Mucosa of stomach (tissue), 1 donor: Measurements from ENCODE around the gene CEP350.

Experiments
- H3K27me3 ChIP-seq: one replicate; pipeline ENCODE4 v1.7.0; 2013; ENCODE audit warnings: mild to moderate bottlenecking, low read length; ENCODE audit not compliant: control insufficient read depth, insufficient read depth
- H3K36me3 ChIP-seq: one replicate; pipeline ENCODE4 v1.7.0; 2013; ENCODE audit warnings: low read length; ENCODE audit not compliant: control insufficient read depth, insufficient read depth
- H3K4me1 ChIP-seq: one replicate; pipeline ENCODE4 v1.7.0; 2013; ENCODE audit warnings: mild to moderate bottlenecking, low read length; ENCODE audit not compliant: control insufficient read depth, insufficient read depth
- H3K4me3 ChIP-seq: one replicate; pipeline ENCODE4 v1.7.0; 2013; ENCODE audit warnings: low read length
- H3K9ac ChIP-seq: one replicate; pipeline ENCODE4 v1.7.0; 2013; ENCODE audit warnings: mild to moderate bottlenecking, low read length, moderate library complexity
- H3K9me3 ChIP-seq: one replicate; pipeline ENCODE4 v1.7.0; 2013; ENCODE audit warnings: mild to moderate bottlenecking, low read length, moderate library complexity; ENCODE audit not compliant: control insufficient read depth
- donor health status: Pancreatic carcinoma.

The CEP350 gene

DNA sequence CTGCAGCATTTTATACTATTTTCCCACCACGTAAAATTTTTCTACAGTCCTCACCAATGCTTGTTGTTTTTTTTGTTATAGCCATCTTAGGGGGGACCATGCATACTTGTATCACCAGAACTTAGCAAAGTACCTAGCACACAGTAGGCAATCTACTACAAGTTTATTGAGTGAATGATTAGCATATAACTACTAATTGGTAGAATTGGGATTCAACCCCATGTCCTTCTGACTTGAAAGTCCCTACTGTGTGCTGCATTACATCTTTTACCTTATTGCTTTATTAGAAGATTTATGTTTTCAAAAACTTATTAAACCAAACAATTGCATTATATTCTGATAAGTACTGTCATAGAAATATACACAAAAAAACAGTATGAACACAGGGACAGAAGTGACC lies 92.1 kb downstream of the CEP350 start:
- H3K36me3 ChIP-seq: peaks cover 4% of the 10 kb centered on the region
- H3K27me3 ChIP-seq: no peaks in the 10 kb centered on the region
- H3K4me3 ChIP-seq: no peak overlapping the region
- no peaks in the 10 kb centered on the region for H3K4me1 ChIP-seq
- no peak overlapping the region for H3K9ac ChIP-seq
- no peaks in the 10 kb centered on the region for H3K9me3 ChIP-seq

DNA sequence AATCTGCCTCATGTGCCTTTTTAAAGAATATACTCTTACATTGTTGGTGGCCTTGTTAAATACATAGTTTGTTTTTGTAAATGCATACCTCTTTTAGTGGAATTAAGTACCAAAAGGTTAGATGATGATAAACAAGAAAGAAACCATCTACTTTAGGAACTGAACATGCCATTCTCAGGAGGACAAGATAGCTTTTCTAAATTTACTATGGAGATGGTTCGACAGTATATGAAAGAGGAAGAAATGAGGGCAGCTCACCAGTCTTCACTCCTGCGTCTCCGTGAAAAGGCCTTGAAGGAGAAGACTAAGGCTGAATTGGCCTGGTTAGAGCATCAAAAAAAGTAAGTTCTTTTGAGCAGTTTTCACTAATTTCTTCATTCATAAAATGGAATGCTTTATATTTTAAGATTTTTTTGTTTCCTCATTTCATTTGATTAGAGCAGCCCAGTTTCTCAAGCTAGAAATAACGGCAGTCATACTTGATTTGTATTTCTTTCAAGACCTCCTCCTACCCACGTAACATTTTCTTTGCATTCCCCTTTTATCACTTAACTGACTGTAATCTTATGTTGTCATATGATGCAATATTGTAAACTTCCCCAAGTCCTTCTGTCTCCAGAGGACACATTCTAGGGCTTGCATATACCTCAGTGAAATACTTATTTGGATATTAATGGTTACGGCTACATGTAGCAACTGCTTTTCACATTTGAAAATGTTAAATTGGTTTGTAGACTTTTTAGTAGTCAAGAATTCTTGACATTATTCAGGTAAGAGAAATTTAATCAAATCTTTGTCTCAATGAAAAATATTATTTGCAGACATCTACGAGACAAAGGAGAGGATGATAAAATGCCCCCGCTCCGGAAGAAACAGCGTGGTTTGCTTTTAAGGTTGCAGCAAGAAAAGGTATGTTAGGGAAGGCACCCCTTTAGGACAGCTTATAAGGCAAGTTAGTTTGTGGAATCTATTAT lies 99.3 kb downstream of the CEP350 start:
- H3K4me3 ChIP-seq: no peak overlapping the region
- no peaks in the 10 kb centered on the region for H3K4me1 ChIP-seq
- no peaks in the 10 kb centered on the region for H3K36me3 ChIP-seq
- no peaks in the 10 kb centered on the region for H3K27me3 ChIP-seq
- H3K9me3 ChIP-seq: no peaks in the 10 kb centered on the region
- no peak overlapping the region for H3K9ac ChIP-seq

DNA sequence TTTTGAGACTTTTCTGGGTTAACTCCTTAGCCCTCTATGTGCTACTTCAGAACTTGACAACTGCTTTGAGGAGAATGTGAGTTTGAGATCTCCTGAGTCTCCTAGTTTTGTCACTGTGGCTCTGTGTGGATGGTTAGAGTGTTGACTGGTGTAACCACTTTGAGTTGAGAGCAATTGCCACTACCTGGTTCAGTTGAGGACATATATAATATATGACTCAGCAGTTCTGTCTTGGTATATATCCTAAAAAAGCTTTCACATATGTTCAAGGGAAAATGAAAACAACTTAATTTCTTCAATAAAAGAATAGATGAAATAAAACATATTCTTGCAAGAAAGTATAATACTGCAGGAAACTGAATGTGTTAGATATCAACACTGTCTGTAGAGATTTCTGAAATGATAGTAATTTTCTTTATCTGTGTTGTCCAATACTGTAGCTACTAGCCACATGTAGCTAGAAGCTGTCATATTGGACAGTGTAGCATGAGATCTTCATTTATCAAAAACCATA lies 103.3 kb downstream of the CEP350 start:
- H3K9ac ChIP-seq: no peak overlapping the region
- H3K36me3 ChIP-seq: no peaks in the 10 kb centered on the region
- no peaks in the 10 kb centered on the region for H3K27me3 ChIP-seq
- H3K4me3 ChIP-seq: no peak overlapping the region
- no peaks in the 10 kb centered on the region for H3K9me3 ChIP-seq
- no peaks in the 10 kb centered on the region for H3K4me1 ChIP-seq

DNA sequence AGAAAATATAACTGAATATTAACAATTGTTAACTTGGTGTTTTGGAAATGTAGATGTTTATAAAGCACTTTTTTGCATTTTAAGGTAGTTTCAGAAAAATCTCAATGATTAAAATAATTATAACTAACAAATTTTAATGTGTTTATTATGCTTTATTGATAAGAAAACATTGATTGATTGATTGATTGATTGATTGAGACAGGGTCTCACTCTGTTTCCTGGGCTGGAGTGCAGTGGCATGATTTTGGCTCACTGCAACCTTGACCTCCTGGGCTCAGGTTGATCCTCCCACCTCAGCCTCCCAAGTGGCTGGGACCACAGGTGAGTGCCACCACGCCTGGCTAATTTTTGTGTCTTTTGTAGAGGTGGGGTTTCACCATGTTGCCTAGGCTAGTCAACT lies 106.4 kb downstream of the CEP350 start:
- no peaks in the 10 kb centered on the region for H3K27me3 ChIP-seq

DNA sequence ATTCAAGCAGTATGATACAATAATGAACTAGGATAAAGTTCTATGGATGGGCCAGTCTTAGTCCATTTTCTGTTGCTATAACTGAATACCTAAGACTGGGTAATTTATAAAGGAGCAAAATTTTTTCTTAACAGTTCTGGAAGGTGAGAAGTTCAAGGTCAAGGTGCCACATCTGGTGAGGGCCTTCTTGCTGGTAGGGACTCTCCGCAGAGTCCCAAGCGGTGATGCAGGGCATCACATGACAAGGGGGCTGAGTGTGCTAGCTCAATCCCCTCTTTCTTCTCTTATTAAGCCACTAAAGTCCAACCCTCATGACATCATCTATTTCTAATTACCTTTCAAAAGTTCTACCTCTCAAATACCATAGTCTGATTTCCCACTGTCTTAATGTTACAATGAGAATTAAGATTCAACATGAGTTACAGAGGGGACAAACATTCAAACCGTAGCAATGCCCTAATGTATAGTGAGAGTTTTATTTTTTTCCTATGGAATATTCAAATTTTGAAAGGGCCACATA lies 107.9 kb downstream of the CEP350 start:
- no peaks in the 10 kb centered on the region for H3K9me3 ChIP-seq
- H3K9ac ChIP-seq: no peak overlapping the region
- no peaks in the 10 kb centered on the region for H3K4me1 ChIP-seq
- H3K36me3 ChIP-seq: peaks cover 4% of the 10 kb centered on the region
- no peak overlapping the region for H3K4me3 ChIP-seq
- H3K27me3 ChIP-seq: no peaks in the 10 kb centered on the region

More for the DNA sequence above, 106.4 kb downstream of the CEP350 start:
- H3K9ac ChIP-seq: no peak overlapping the region
- peaks cover 4% of the 10 kb centered on the region for H3K36me3 ChIP-seq
- H3K4me1 ChIP-seq: no peaks in the 10 kb centered on the region
- H3K9me3 ChIP-seq: no peaks in the 10 kb centered on the region
- no peak overlapping the region for H3K4me3 ChIP-seq

DNA sequence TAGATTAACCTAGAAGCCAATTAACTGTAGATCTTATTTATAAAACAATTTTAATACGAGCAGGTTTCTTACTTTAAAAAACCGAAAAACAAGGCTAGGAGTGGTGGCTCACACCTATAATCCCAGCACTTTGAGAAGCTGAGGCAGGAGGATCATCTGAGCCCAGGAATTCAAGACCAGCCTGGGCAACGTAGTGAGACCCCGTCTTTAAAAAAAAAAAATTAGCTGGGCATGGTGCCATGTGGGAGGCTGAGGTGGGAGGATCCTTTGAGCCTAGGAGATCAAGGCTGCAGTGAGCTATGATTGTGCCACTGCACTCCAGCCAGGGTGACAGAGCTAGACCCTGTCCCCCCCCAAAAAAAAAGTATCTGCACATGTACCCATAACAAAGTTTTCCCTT lies 110.8 kb downstream of the CEP350 start:
- no peaks in the 10 kb centered on the region for H3K27me3 ChIP-seq
- peaks cover 4% of the 10 kb centered on the region for H3K36me3 ChIP-seq
- no peak overlapping the region for H3K4me3 ChIP-seq
- no peak overlapping the region for H3K9ac ChIP-seq
- H3K9me3 ChIP-seq: no peaks in the 10 kb centered on the region
- H3K4me1 ChIP-seq: no peaks in the 10 kb centered on the region

DNA sequence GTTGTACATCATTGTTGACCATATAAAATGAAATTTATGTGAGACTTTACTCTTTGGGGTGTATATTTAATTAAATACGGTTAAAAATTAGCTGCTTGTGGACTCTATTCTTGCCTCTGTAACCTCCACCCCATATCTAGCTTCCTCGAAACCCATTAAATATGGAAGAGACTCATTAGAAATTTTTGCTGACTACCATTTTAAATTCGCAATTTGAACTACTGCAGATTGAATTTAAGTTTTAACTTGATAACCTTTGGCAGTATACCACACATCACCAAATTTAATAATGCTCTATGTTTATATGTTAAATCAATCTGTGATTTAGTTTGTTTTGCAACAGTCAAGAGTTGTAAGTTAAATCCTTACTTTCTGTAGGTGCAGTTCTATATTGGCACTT lies 111.5 kb downstream of the CEP350 start:
- Histone ChIP-seq H3K27me3 (no peaks in the 10 kb centered on the region), H3K9me3 (no peaks in the 10 kb centered on the region), H3K36me3 (peaks cover 4% of the 10 kb centered on the region), H3K9ac (no peak overlapping the region), H3K4me3 (no peak overlapping the region), H3K4me1 (no peaks in the 10 kb centered on the region)

DNA sequence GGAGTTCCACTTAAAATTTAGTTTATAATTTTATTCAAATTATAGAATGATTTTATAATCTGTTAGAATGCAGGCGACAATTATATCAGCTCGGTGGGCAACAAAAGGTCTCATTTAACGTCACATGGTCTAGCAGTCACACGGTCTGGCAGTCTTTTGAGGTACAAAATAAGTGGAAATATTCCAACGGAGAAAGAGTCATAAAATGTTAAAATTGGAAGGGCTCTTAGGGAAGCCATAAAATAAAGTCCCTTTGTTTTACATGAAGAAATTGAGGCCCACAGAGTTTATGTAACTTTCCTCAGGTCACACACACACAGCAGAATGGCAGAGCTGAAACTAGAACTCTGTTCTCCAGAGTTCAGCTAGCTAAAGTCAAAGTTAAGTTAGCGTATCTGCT lies 115.7 kb downstream of the CEP350 start:
- Histone ChIP-seq H3K4me1 (no peaks in the 10 kb centered on the region), H3K9me3 (no peaks in the 10 kb centered on the region), H3K27me3 (no peaks in the 10 kb centered on the region), H3K4me3 (no peak overlapping the region), H3K36me3 (no peaks in the 10 kb centered on the region), H3K9ac (no peak overlapping the region)

DNA sequence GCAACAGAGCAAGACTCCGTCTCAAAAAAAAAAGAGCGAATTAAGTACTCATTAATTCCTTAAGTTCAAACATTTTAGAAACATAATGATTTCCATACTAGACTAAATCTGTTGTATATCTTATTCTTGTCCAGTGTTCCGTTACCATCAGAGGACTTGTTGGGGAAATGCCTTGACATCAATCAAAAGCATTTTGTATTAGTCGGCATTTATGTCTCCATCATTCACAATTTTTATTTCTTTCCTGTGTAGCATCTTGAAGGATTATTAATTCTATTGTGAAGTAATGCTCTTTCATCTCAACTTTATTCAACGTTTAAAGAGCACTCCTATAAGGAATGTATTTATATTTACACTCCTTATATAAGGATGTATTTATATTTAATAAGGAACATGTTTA lies 117.1 kb downstream of the CEP350 start:
- Histone ChIP-seq H3K4me3 (no peak overlapping the region), H3K36me3 (peaks cover 7% of the 10 kb centered on the region), H3K9ac (no peak overlapping the region), H3K4me1 (no peaks in the 10 kb centered on the region), H3K27me3 (no peaks in the 10 kb centered on the region), H3K9me3 (no peaks in the 10 kb centered on the region)

DNA sequence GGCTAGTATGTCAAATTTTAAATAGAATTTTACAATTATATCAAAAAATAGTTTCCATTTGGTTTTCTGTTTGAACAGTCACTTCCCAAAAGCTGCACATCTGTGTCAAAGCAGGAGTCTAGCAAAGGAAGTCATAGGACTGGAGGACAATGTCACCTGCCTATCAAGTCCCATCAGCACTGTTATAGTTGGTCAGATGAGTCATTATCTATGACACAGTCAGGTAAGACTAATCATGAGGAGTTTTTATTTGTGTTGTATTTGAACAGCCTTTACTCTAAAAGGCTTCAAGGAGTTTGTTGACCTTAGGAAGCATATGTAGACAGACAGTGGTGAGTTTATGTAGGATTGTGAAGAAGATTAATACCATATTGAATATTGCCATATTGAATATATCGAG lies 125.8 kb downstream of the CEP350 start:
- H3K4me3 ChIP-seq: no peak overlapping the region
- no peak overlapping the region for H3K9ac ChIP-seq
- no peaks in the 10 kb centered on the region for H3K9me3 ChIP-seq
- peaks cover 10% of the 10 kb centered on the region for H3K36me3 ChIP-seq
- no peaks in the 10 kb centered on the region for H3K4me1 ChIP-seq
- H3K27me3 ChIP-seq: no peaks in the 10 kb centered on the region

DNA sequence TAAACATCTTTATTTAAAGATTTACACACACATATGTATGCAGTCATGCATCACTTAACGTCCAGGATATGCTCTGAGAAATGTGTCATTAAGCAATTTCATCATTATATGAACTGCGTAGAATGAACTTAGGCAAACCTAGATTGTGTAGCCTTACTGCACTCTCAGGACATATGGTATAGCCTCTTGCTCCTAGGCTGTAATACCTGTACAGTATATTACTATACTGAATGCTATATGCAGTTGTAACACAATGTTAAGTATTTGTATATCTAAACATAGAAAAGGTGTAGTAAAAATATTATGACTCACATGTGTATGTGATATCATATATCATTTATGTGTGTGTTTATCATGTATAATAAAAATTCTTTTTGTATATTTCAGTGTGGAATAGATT lies 126.9 kb downstream of the CEP350 start:
- Histone ChIP-seq H3K9me3 (no peaks in the 10 kb centered on the region), H3K9ac (no peak overlapping the region), H3K4me1 (no peaks in the 10 kb centered on the region), H3K4me3 (no peak overlapping the region), H3K27me3 (no peaks in the 10 kb centered on the region), H3K36me3 (peaks cover 4% of the 10 kb centered on the region)

DNA sequence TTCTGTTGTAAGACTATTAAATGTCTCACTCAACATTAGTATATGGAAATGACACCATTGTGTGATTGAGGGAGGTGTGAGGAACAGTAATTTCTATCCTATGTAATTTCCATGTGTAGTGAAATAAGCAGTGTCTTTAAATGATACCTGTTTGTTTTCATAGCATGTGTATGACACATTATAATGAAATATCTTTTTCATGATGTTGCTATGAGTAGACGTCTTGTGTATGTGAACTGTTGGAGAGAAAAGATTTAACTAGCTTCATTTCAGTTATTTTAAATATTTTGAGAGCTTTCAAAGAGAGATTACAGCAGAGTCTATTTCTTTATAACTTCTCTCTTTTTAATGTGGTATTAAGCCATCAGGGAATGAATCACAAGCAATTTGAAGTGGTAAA lies 128.6 kb downstream of the CEP350 start:
- H3K9me3 ChIP-seq: no peaks in the 10 kb centered on the region
- H3K4me1 ChIP-seq: no peaks in the 10 kb centered on the region
- H3K4me3 ChIP-seq: no peak overlapping the region
- H3K27me3 ChIP-seq: no peaks in the 10 kb centered on the region
- H3K9ac ChIP-seq: no peak overlapping the region
- H3K36me3 ChIP-seq: peaks cover 4% of the 10 kb centered on the region
